ENCODE measurements around the gene LRP1-AS. TPM values are rescaled to one million over a fixed set of nuclear protein-coding genes. Genes with fewer than 3 reads are reported as not detected.

The LRP1-AS gene
- total RNA-seq, 2 experiments from 2014 or later, result not detected

DNA sequence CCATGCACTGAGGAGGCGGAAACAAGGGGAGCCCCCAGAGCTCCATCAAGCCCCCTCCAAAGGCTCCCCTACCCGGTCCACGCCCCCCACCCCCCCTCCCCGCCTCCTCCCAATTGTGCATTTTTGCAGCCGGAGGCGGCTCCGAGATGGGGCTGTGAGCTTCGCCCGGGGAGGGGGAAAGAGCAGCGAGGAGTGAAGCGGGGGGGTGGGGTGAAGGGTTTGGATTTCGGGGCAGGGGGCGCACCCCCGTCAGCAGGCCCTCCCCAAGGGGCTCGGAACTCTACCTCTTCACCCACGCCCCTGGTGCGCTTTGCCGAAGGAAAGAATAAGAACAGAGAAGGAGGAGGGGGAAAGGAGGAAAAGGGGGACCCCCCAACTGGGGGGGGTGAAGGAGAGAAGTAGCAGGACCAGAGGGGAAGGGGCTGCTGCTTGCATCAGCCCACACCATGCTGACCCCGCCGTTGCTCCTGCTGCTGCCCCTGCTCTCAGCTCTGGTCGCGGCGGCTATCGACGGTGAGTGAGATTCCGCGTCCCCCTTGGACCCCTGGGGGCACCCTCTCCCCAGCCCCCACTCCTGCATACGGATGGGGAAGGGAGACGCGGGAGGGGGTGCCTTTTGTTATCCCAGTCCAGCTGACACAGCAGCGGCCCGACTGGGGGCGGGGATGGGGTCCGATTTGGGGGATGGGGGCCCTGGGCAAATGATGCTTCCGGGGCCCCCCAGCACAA, 18.7 kb downstream of the LRP1-AS start:
- Mint-ChIP-seq H3K4me3 (peak overlapping the region; percentile 92), H3K27ac (no peak overlapping the region), H3K36me3 (ENCODE audit: low read depth) (no peaks in the 10 kb centered on the region), H3K27me3 (peaks cover 4% of the 10 kb centered on the region), H3K9me3 (no peaks in the 10 kb centered on the region), H3K4me1 (ENCODE audit: low read depth) (peaks cover 25% of the 10 kb centered on the region)
- Histone ChIP-seq H3K36me3 (ENCODE audit: insufficient read depth, low read length) (no peaks in the 10 kb centered on the region), H3K9me3 (ENCODE audit: control insufficient read depth in 1 of 2, insufficient read depth in 1 of 2, low read length in 2 of 2) (no peaks in the 10 kb centered on the region), H3K4me1 (ENCODE audit: insufficient read depth, low read length) (peaks cover 28% of the 10 kb centered on the region), H3K27ac (ENCODE audit: low read depth in 1 of 2, low read length in 2 of 2) (no peak overlapping the region), H3K27me3 (ENCODE audit: control insufficient read depth in 1 of 2, insufficient read depth in 2 of 2, low read length in 2 of 2) (no peaks in the 10 kb centered on the region), H3K4me3 (ENCODE audit: low read length) (peak overlapping the region; percentile 67)
- intact Hi-C loops (cut with DNase I, micrococcal nuclease), result loop anchor here (5.0 kb wide), 3 partner anchors 109 to 376 kb away; partner anchors contain the start of gene PRIM1 (in 1 of the 2)
- TF ChIP-seq, protein P1, sequence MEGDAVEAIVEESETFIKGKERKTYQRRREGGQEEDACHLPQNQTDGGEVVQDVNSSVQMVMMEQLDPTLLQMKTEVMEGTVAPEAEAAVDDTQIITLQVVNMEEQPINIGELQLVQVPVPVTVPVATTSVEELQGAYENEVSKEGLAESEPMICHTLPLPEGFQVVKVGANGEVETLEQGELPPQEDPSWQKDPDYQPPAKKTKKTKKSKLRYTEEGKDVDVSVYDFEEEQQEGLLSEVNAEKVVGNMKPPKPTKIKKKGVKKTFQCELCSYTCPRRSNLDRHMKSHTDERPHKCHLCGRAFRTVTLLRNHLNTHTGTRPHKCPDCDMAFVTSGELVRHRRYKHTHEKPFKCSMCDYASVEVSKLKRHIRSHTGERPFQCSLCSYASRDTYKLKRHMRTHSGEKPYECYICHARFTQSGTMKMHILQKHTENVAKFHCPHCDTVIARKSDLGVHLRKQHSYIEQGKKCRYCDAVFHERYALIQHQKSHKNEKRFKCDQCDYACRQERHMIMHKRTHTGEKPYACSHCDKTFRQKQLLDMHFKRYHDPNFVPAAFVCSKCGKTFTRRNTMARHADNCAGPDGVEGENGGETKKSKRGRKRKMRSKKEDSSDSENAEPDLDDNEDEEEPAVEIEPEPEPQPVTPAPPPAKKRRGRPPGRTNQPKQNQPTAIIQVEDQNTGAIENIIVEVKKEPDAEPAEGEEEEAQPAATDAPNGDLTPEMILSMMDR (IDR thresholded peaks at IDR 0.05), result no peak
- ChIA-PET POLR2A (interaction anchor here (0.9 to 3.0 kb wide), 6 partner anchors 17 to 403 kb away, joined by 3 to 37 read pairs (median 3); partner anchors contain the start of genes NACA and STAT6), CTCF (interaction anchor here (0.9 to 7.8 kb wide), 5 partner anchors 17 to 110 kb away, joined by 5 to 63 read pairs (median 6); partner anchors contain the start of gene STAT6)
- ATAC-seq (ENCODE audit: poor library complexity), result peak; percentile 32
- peak in 2 of 14 experiments; percentile 8 to 32 for DNase-seq

DNA sequence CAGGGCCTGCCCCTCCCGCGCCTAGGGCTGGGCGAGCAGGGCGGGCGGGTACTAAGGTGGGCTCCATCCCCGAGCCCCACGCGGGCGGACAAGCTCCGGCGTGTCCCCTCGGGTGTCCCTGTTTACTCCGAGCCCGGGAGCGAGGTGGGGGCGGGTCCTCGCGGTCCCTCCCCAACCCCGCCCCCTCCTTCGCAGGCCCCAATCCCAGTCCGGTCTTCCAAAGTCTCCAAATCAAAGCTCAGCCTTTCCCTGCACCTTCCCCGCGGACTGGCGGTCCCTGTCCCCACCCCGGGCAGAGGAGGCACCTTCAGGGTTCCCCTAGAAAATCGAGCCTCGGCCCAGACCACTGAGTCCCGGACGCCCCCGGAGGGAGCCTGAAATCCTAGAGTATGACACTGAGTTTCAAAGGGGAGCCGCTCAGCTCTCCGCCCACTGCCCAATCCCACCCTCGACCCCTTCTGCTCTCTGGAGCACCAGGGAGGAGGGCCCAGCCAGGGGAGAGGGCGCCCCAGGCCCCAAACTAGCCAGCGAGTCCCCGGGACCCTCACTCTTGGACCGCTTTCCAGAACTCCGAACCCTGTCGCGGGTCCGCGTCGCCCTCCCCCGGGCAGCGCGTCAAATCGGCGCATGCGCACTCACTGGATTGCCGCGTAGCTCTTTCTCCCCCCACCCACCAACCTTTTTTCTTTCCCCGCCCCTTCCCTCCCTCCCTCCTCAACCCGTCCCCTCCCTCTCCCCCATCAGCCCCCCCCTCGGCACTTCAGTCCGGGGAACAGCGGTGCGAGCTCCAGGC, 19.5 kb downstream of the LRP1-AS start, which contains the start of gene LRP1:
Gene LRP1, plus strand, starts transcription at position 758 of the 793 bp plus-strand sequence. CDS start 482 bp downstream, outside the sequence.
- H3K4me3 ChIP-seq (ENCODE audit: low read length), result peak within 1 kb of the TSS; percentile 67
- no peaks in the 10 kb centered on the region for H3K36me3 Mint-ChIP-seq (ENCODE audit: low read depth)
- peak within 1 kb of the TSS; percentile 92 for H3K4me3 Mint-ChIP-seq
- no peaks in the 10 kb centered on the region for H3K9me3 ChIP-seq (ENCODE audit: control insufficient read depth in 1 of 2, insufficient read depth in 1 of 2, low read length in 2 of 2)
- ChIA-PET POLR2A (interaction anchor here (0.5 to 3.0 kb wide), 10 partner anchors 17 to 403 kb away, joined by 3 to 37 read pairs (median 3); partner anchors contain the start of genes MBD6, NACA, NEMP1 and STAT6), CTCF (interaction anchor here (0.9 to 7.8 kb wide), 5 partner anchors 16 to 111 kb away, joined by 5 to 63 read pairs (median 6); partner anchors contain the start of gene STAT6)
- H3K27ac Mint-ChIP-seq, result peak within 1 kb of the TSS; percentile 43
- H3K4me1 ChIP-seq (ENCODE audit: insufficient read depth, low read length), result peaks cover 28% of the 10 kb centered on the region
- H3K27me3 Mint-ChIP-seq, result peaks cover 4% of the 10 kb centered on the region
- DNase-seq (peak; percentile 64 to 92 (median 78)), ATAC-seq (ENCODE audit: poor library complexity) (peak; percentile 56)
- TF ChIP-seq, protein P1 (IDR thresholded peaks at IDR 0.05), result no peak
- H3K27me3 ChIP-seq (ENCODE audit: control insufficient read depth in 1 of 2, insufficient read depth in 2 of 2, low read length in 2 of 2), result no peaks in the 10 kb centered on the region
- intact Hi-C loops (cut with DNase I, micrococcal nuclease), result loop anchor here (5.0 kb wide), 3 partner anchors 109 to 376 kb away; partner anchors contain the start of gene PRIM1 (in 1 of the 2)
- H3K27ac ChIP-seq (ENCODE audit: low read depth in 1 of 2, low read length in 2 of 2), result peak within 1 kb of the TSS; percentile 4 to 41
- peaks cover 25% of the 10 kb centered on the region for H3K4me1 Mint-ChIP-seq (ENCODE audit: low read depth)
- no peaks in the 10 kb centered on the region for H3K36me3 ChIP-seq (ENCODE audit: insufficient read depth, low read length)
- H3K9me3 Mint-ChIP-seq, result no peaks in the 10 kb centered on the region
